Activated naive CD4-positive, alpha-beta T cell treated with anti-CD3 and anti-CD28 coated beads, Interleukin-2, amount 50 U/mL, for 72 hours (primary cell): ENCODE data around the gene EPB41L4B. TPM values are rescaled to one million over a fixed set of nuclear protein-coding genes. Genes with fewer than 3 reads are reported as not detected.

Experiments
- ATAC-seq, 2 donors: fragments of 150-1000 bp; cut with Tn5 transposase; 2 replicates each; pipeline ENCODE4 v1.10.0; 2021; ENCODE audit warnings: mild to moderate bottlenecking in 2 of 2, moderate library complexity in 2 of 2
- DNase-seq, 2 donors: peaks; one replicate each; pipeline ENCODE4 v3.0.0; 2021 to 2022; ENCODE audit warnings: low spot score in 2 of 2
- H3K27ac Mint-ChIP-seq, 2 donors: one replicate each; pipeline ENCODE4 v1.8.0; 2022; ENCODE audit warnings: mild to moderate bottlenecking in 2 of 2, mixed read lengths in 2 of 2
- H3K36me3 Mint-ChIP-seq, 2 donors: one replicate each; pipeline ENCODE4 v1.8.0; 2022; ENCODE audit warnings: mixed read lengths in 2 of 2
- H3K9me3 Mint-ChIP-seq, 2 donors: one replicate each; pipeline ENCODE4 v1.8.0; 2022; ENCODE audit warnings: mixed read lengths in 2 of 2
- total RNA-seq, 2 donors: library from RNA; stranded (reverse); gene quantifications; one replicate each; pipeline ENCODE4 v1.2.3, GENCODE V29; 2022

Gene EPB41L4B
- total RNA-seq, 2 donors from 2014 or later = 0.51 TPM; not detected in 1

GRCh38 chr9:109247228-109247627 lies 73.6 kb downstream of the EPB41L4B start:
- ATAC-seq = no peak
- Mint-ChIP-seq H3K36me3 (no peaks in the 10 kb centered on the region), H3K27ac (no peak overlapping the region), H3K9me3 (no peaks in the 10 kb centered on the region)
- no peak for DNase-seq

DNA sequence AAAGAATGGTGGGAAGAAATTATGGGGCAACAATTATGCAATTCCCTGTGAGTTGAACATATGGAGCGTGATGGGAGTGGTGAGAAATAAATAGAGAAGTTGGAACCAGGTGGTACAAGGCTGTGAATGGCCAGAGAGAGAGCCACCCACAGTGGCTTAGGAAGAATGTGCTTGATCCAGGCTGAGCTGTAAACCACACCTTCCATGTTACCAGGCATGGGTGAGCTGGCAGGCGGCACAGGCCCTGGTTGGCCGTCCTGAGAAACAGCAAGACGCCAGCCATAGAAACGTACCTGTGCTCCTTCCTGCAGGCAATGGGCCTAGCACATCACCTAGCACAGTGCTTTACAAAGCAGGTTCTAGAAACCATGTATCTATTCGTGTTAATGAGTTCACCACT lies 74.3 kb downstream of the EPB41L4B start:
- DNase-seq = no peak
- ATAC-seq = no peak
- H3K36me3 Mint-ChIP-seq = no peaks in the 10 kb centered on the region
- H3K27ac Mint-ChIP-seq = no peak overlapping the region
- no peaks in the 10 kb centered on the region for H3K9me3 Mint-ChIP-seq

GRCh38 chr9:109245310-109245897 lies 75.5 kb downstream of the EPB41L4B start:
- Mint-ChIP-seq H3K36me3 (no peaks in the 10 kb centered on the region), H3K27ac (no peak overlapping the region), H3K9me3 (no peaks in the 10 kb centered on the region)
- DNase-seq = no peak
- no peak for ATAC-seq

DNA sequence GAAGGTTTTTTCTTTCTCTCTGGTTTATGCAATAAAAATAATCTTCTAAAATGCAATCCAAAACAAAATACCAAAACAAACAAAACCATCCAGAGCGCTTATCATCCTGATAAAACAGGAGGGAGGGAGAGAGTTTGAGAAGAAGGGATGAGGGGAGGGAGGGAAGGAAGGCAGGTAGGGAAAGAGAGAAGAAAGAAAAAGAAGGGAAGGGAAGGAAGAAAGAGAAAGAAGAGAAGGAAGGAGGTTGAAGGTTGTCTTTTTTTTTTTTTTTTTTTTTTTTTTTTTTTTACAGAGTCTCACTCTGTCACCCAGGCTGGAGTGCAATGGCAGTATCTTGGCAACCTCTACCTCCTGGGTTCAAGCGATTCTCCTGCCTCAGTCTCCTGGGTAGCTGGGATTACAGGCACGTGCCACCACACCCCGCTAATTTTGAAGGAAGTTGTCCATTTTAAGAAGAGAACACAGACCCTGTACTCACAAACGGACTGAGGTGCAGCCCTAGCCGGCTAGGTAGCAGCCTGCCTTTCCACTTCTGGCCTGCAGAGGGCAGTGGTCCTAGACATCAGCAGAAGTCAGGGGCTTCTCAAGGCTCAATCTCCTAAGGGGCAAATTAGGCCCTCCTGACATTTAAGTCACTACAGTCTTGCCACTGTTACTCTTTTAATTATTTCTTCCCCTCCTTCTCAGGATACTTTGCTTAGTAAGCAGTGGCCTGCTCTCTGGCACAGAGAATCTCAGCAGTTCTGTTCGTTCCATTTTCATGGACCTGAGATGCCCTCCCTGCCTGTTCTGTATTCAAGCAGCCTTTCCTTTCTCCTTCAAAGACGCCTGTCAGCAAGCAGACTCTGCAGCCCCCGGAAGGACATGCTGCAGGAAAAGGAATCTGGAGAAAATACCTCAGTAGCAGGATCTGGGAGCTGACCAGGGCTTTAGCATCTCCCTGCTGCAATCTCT lies 76.4 kb downstream of the EPB41L4B start:
- ATAC-seq = peak; percentile 71 to 87
- no peak overlapping the region for H3K27ac Mint-ChIP-seq
- H3K9me3 Mint-ChIP-seq = no peaks in the 10 kb centered on the region
- DNase-seq = peak in 1 of 2 donors; percentile 76
- no peaks in the 10 kb centered on the region for H3K36me3 Mint-ChIP-seq

- H3K36me3 Mint-ChIP-seq = no peaks in the 10 kb centered on the region
Measured at GRCh38 chr9:109242741-109243140, 78.1 kb downstream of the EPB41L4B start.

DNA sequence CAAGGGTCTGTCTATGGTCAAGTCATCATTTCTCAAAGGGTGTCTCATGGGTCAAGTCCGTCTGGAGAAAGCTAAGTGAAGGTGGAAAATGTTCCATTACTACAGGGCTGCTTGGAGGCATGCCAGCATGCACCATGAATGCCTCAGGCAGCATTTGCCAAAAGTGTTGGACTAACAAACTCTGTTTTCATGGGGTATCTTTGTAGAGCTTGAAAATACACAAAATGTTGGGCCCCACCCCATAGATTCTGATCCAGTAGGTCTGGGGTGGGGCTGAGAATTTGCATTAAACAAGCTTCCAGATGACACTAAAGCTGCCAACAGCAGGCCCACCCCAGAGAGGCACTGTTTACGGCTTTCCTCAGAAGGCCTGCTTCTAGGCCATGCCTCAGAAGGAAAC lies 78.8 kb downstream of the EPB41L4B start:
- Mint-ChIP-seq H3K27ac (no peak overlapping the region), H3K9me3 (no peaks in the 10 kb centered on the region), H3K36me3 (no peaks in the 10 kb centered on the region)
- DNase-seq (no peak), ATAC-seq (no peak)

More at GRCh38 chr9:109242741-109243140, 78.1 kb downstream of the EPB41L4B start:
- no peak overlapping the region for H3K27ac Mint-ChIP-seq
- no peaks in the 10 kb centered on the region for H3K9me3 Mint-ChIP-seq
- no peak for ATAC-seq
- DNase-seq = no peak

DNA sequence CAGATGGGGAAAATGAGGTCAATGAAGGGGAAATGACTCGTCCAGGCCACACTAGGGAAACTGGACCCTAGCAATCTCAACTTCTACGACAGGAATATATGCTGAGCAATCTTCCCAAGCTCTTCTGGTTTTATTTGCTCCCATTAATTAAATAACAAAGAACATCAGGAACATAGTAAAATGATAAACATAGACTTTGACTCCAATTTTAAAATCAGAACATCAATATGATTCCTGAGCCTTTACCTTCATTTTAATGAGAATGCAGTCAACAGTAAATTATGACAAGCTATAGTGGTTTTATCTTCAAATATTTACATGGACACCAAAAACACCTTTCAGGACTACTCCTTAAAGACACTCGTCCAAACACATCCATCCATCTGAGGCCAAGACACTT lies 79.7 kb downstream of the EPB41L4B start:
- ATAC-seq (no peak), DNase-seq (no peak)
- Mint-ChIP-seq H3K27ac (no peak overlapping the region), H3K9me3 (no peaks in the 10 kb centered on the region), H3K36me3 (no peaks in the 10 kb centered on the region)

GRCh38 chr9:109239240-109239639 lies 81.6 kb downstream of the EPB41L4B start:
- Mint-ChIP-seq H3K9me3 (no peaks in the 10 kb centered on the region), H3K27ac (no peak overlapping the region), H3K36me3 (no peaks in the 10 kb centered on the region)
- ATAC-seq (no peak), DNase-seq (no peak)

GRCh38 chr9:109238655-109239054 lies 82.2 kb downstream of the EPB41L4B start:
- peak overlapping the region in 1 of 2 donors; percentile 13 for H3K27ac Mint-ChIP-seq
- no peak for ATAC-seq
- no peak for DNase-seq
- H3K9me3 Mint-ChIP-seq = no peaks in the 10 kb centered on the region
- no peaks in the 10 kb centered on the region for H3K36me3 Mint-ChIP-seq

- Mint-ChIP-seq H3K27ac (no peak overlapping the region), H3K9me3 (no peaks in the 10 kb centered on the region), H3K36me3 (no peaks in the 10 kb centered on the region)
- DNase-seq (no peak), ATAC-seq (no peak)
Measured at GRCh38 chr9:109238125-109238524, 82.7 kb downstream of the EPB41L4B start.

DNA sequence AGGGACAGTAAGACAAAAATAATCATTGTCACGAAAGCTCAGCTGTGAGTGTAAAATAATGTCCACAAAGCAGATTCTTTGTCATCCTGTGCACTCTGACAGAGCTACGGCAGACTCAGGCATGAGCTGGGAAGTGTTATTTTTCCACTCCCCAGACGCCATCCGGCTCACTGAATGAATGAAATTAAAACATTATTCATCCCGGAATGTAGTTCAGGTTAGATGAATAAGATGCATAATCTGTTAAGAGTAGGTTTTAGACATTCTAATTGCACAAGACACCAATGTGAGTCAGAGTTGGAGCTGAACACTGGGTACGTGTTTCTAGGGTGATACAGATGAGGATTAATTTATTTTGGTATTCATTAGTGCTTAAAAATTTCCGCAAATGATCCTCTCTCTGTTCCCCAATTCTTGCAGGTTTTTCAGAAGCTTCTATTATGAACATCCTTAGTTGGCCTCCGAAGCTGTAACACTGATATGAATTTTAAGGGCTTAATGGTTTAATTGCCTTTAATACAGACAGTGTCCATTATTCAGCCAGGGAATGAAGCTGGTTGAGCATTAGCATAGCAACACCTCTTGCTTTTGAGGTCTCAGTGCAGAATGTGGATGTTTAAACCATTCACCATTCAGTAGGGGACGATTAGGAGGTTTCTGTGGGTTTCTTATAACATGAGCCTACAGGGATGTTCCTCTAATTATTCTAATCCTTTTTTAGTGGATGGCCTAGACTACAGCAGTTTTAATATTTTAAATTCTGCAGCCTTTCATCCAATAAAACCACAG lies 88.2 kb downstream of the EPB41L4B start:
- no peaks in the 10 kb centered on the region for H3K9me3 Mint-ChIP-seq
- ATAC-seq (no peak), DNase-seq (no peak)
- H3K36me3 Mint-ChIP-seq = no peaks in the 10 kb centered on the region
- H3K27ac Mint-ChIP-seq = no peak overlapping the region

GRCh38 chr9:109231593-109231992 lies 89.3 kb downstream of the EPB41L4B start:
- Mint-ChIP-seq H3K9me3 (no peaks in the 10 kb centered on the region), H3K36me3 (no peaks in the 10 kb centered on the region), H3K27ac (no peak overlapping the region)
- ATAC-seq (no peak), DNase-seq (no peak)

DNA sequence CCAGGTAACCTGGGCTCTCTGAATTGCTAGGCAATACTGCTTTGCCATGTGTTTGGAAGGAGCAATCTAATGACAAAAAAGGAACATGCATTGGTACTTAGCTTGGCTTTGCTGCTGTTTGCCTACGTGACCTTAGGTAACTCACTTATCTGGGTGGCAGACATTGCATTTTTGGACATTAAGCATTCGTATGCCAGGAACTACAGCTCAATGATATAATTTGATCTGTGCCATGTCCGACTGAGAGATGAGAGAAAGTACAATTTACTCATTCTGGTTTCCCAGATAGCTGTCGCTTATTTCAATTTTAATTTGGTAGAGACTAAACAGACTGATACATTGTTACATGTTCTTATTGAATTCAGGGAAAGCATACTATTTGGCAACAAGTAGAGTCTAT lies 90.6 kb downstream of the EPB41L4B start:
- DNase-seq = no peak
- no peak for ATAC-seq
- Mint-ChIP-seq H3K27ac (no peak overlapping the region), H3K36me3 (no peaks in the 10 kb centered on the region), H3K9me3 (no peaks in the 10 kb centered on the region)

- ATAC-seq = no peak
- DNase-seq = no peak
- no peaks in the 10 kb centered on the region for H3K36me3 Mint-ChIP-seq
- H3K27ac Mint-ChIP-seq = no peak overlapping the region
- H3K9me3 Mint-ChIP-seq = no peaks in the 10 kb centered on the region
Measured at GRCh38 chr9:109229682-109230081, 91.2 kb downstream of the EPB41L4B start.

- H3K9me3 Mint-ChIP-seq = no peaks in the 10 kb centered on the region
- no peak for ATAC-seq
- no peak for DNase-seq
- H3K27ac Mint-ChIP-seq = no peak overlapping the region
- no peaks in the 10 kb centered on the region for H3K36me3 Mint-ChIP-seq
Measured at GRCh38 chr9:109228093-109228642, 92.7 kb downstream of the EPB41L4B start.

GRCh38 chr9:109225629-109226028 lies 95.2 kb downstream of the EPB41L4B start:
- no peaks in the 10 kb centered on the region for H3K36me3 Mint-ChIP-seq
- DNase-seq (no peak), ATAC-seq (no peak)
- no peak overlapping the region for H3K27ac Mint-ChIP-seq
- no peaks in the 10 kb centered on the region for H3K9me3 Mint-ChIP-seq

DNA sequence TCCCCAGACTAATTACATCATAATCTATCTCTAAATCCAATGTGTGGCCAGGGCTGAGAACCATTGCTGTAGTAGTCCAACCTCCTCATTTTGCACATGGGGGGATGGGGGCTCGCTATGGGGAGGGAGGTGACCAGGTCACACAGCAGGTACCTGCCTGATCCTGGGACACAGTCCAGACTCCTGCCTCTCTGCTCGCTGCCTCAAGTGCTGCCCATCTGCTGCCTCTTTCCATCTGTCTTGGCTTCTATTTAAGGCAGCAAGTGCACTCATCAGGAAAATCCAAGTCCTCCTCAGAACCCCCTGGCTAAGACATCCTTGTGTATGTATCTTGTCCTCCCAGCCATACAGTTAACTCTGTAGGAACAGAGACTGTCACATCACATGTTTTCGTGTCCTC lies 96.1 kb downstream of the EPB41L4B start:
- DNase-seq = no peak
- Mint-ChIP-seq H3K27ac (no peak overlapping the region), H3K36me3 (no peaks in the 10 kb centered on the region), H3K9me3 (no peaks in the 10 kb centered on the region)
- ATAC-seq = no peak
